Gastroesophageal sphincter (tissue), 4 donors: ENCODE measurements around the gene COL4A2. TPM values are rescaled to one million over a fixed set of nuclear protein-coding genes. Genes with fewer than 3 reads are reported as not detected.

Experiments used
- ATAC-seq: fragments of 150-250 bp; one replicate; pipeline ENCODE4 v1.9.1; 2016; ENCODE audit warnings: mild to moderate bottlenecking, moderate library complexity
- H3K27ac ChIP-seq, 4 donors: fragments of 200-600 bp; sonication (generic) in 3 of 4; 1 replicate in 3 of 4; 2 replicates in 1 of 4; pipeline ENCODE4 v1.5.1; 2016 to 2019
- H3K27me3 ChIP-seq: fragments of 200-600 bp; sonication (generic); one replicate; pipeline ENCODE4 v1.5.1; 2019
- H3K36me3 ChIP-seq, 2 donors: fragments of 200-600 bp; sonication (generic); one replicate each; pipeline ENCODE4 v1.5.1; 2019; ENCODE audit warnings: control low read depth in 1 of 2
- H3K4me1 ChIP-seq, 3 donors: fragments of 200-600 bp; sonication (generic); 1 replicate in 2 of 3; 2 replicates in 1 of 3; pipeline ENCODE4 v1.5.1; 2016 to 2019; ENCODE audit warnings: control low read depth in 2 of 3
- H3K4me3 ChIP-seq, 2 donors: fragments of 200-600 bp; sonication (generic); one replicate each; pipeline ENCODE4 v1.5.1; 2019; ENCODE audit warnings: mild to moderate bottlenecking in 1 of 2, moderate library complexity in 1 of 2
- H3K9me3 ChIP-seq, 3 donors: fragments of 200-600 bp; sonication (generic); one replicate each; pipeline ENCODE4 v1.5.1; 2017 to 2019; ENCODE audit warnings: control low read depth in 2 of 3
- POLR2A ChIP-seq, 2 donors: fragments of 450-650 bp; IDR thresholded peaks; one replicate each; pipeline ENCODE4 v1.6.1; 2017; ENCODE audit warnings: antibody characterized with exemption in 2 of 2, mild to moderate bottlenecking in 2 of 2, moderate library complexity in 1 of 2
- WGBS, 2 donors: methylation state at CpG; one replicate each; pipeline ENCODE4 v1.1.5; 2018; ENCODE audit warnings: low coverage in 1 of 2; 5-methylcytosine and 5-hydroxymethylcytosine counted together
- small RNA-seq, 4 donors: library from RNA; depleted of rRNA; stranded (forward); fragments of <200 nt; gene quantifications; one replicate each; pipeline ENCODE3, GENCODE V24; 2016
- total RNA-seq, 4 donors: library from RNA; depleted of rRNA; stranded (reverse); fragments of >200 nt; gene quantifications; one replicate each; pipeline ENCODE4 v1.1.0, GENCODE V29; 2016
- TF ChIP-seq, protein P1 (sequence below), 4 experiments: fragments of 200-600 bp in 2 of 4; fragments of 450-650 bp in 2 of 4; sonication (generic) in 1 of 4; IDR thresholded peaks; one replicate each; pipeline ENCODE4 v1.5.1; 2017 to 2019; ENCODE audit warnings: antibody characterized with exemption in 4 of 4, mild to moderate bottlenecking in 2 of 4, moderate library complexity in 2 of 4

COL4A2 gene
- total RNA-seq, 4 donors from 2014 or later: 478 to 945 (median 543) TPM

DNA sequence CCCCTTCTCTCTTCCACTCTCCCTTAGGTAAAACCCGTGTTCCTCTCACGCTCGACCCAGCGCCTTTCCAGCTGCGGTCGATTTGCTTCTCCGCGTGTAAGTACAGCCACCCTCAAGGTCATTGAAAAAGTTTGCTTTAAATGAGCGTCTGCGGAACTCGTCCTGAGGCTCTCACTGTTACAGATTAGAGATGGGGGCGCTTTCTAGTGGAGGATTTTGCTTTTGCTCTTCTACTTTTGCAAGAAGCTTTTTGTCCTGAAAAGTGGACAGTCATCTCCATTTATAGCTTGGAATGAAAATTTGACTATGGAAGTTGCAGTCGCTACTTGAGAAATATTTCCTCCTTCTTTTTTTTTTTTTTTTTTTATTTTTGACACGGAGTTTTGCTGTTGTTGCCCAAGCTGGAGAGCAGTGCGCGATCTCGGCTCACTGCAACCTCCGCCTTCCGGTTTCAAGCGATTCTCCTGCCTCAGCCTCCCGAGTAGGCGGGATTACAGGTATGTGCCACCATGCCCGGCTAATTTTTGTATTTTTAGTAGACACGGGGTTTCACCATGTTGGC is 255.0 kb downstream of the COL4A2 start:
- peak overlapping the region; percentile 80 to 96 (median 92) for H3K27ac ChIP-seq
- TF ChIP-seq, protein P1, sequence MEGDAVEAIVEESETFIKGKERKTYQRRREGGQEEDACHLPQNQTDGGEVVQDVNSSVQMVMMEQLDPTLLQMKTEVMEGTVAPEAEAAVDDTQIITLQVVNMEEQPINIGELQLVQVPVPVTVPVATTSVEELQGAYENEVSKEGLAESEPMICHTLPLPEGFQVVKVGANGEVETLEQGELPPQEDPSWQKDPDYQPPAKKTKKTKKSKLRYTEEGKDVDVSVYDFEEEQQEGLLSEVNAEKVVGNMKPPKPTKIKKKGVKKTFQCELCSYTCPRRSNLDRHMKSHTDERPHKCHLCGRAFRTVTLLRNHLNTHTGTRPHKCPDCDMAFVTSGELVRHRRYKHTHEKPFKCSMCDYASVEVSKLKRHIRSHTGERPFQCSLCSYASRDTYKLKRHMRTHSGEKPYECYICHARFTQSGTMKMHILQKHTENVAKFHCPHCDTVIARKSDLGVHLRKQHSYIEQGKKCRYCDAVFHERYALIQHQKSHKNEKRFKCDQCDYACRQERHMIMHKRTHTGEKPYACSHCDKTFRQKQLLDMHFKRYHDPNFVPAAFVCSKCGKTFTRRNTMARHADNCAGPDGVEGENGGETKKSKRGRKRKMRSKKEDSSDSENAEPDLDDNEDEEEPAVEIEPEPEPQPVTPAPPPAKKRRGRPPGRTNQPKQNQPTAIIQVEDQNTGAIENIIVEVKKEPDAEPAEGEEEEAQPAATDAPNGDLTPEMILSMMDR (IDR thresholded peaks at IDR 0.05): no peak
- no peak for TF ChIP-seq POLR2A (IDR thresholded peaks at IDR 0.05)
- WGBS, 2 donors: 0% methylated on average over 12 to 14 of the region's 24 CpGs
- H3K4me1 ChIP-seq: peaks cover 0 to 49% (median 3%) of the 10 kb centered on the region in 3 donors
- no peaks in the 10 kb centered on the region for H3K27me3 ChIP-seq
- peak overlapping the region; percentile 56 to 91 for H3K4me3 ChIP-seq
- H3K9me3 ChIP-seq: no peaks in the 10 kb centered on the region
- peak; percentile 21 for ATAC-seq
- H3K36me3 ChIP-seq: peaks cover 0 to 10% of the 10 kb centered on the region in 2 donors

Small RNA genes lying within 50 kb of the gene (small RNA-seq; reads per million reads assigned to genes)
- gene MIR8073: 0 reads per million in 4 donors

Other genes with a start within 250 kb of the COL4A2 start
- gene COL4A1, start 127 bp upstream of the COL4A2 start, total RNA-seq: 100 to 1,000 TPM; 278 to 618 (median 440) TPM